Stomach (tissue), 9 donors: ENCODE results near the gene SIPA1. TPM values are rescaled to one million over a fixed set of nuclear protein-coding genes. Genes with fewer than 3 reads are reported as not detected.

Source experiments
- DNase-seq, 2 donors: peaks; one replicate each; pipeline versions ENCODE4 v3.0.0 to v3.0.0-alpha.2; 2013 to 2019
- H3K27ac ChIP-seq, 5 donors: fragments of 200-600 bp in 4 of 5; sonication (generic) in 4 of 5; one replicate each; pipeline ENCODE4 v1.5.1; 2013 to 2019; ENCODE audit warnings: mild to moderate bottlenecking in 1 of 5, moderate library complexity in 1 of 5
- H3K27me3 ChIP-seq, 3 donors: fragments of 200-600 bp; sonication (generic); one replicate each; pipeline ENCODE4 v1.5.1; 2017 to 2019; ENCODE audit warnings: mixed run types in 1 of 3
- H3K36me3 ChIP-seq, 4 donors: fragments of 200-600 bp; sonication (generic); 1 replicate in 3 of 4; 2 replicates in 1 of 4; pipeline ENCODE4 v1.5.1; 2016 to 2019
- H3K4me1 ChIP-seq, 4 donors: fragments of 200-600 bp; sonication (generic); one replicate each; pipeline ENCODE4 v1.5.1; 2016 to 2019
- H3K4me3 ChIP-seq, 4 donors: fragments of 200-600 bp; sonication (generic) in 3 of 4; one replicate each; pipeline ENCODE4 v1.5.1; 2016 to 2019; ENCODE audit warnings: mild to moderate bottlenecking in 1 of 4
- H3K9me3 ChIP-seq, 4 donors: fragments of 200-600 bp; sonication (generic); one replicate each; pipeline ENCODE4 v1.5.1; 2016 to 2019
- CTCF ChIP-seq, 7 experiments: fragments of 450-650 bp in 4 of 7; fragments of 200-600 bp in 3 of 7; sonication (generic) in 3 of 7; IDR thresholded peaks; one replicate each; pipeline ENCODE4 v1.5.1; 2016 to 2019; ENCODE audit warnings: antibody characterized with exemption in 7 of 7, control low read depth in 2 of 7, mild to moderate bottlenecking in 1 of 7
- EP300 ChIP-seq: sonication (generic); formaldehyde crosslinking; IDR thresholded peaks from one replicate; pipeline ENCODE4 v1.6.1; 2017; ENCODE audit warnings: antibody characterized with exemption
- POLR2A ChIP-seq, 4 donors: fragments of 450-650 bp; IDR thresholded peaks; one replicate each; pipeline ENCODE4 v1.6.1; 2016; ENCODE audit warnings: antibody characterized with exemption in 4 of 4, control low read depth in 2 of 4, mild to moderate bottlenecking in 1 of 4, moderate library complexity in 1 of 4
- POLR2AphosphoS5 ChIP-seq, 3 donors: sonication (generic); formaldehyde crosslinking; IDR thresholded peaks; one replicate each; pipeline ENCODE4 v1.6.1; 2016; ENCODE audit warnings: antibody characterized with exemption in 3 of 3
- WGBS, 5 donors: extraction: QIAGEN DNeasy Blood & Tissue Kit in 3 of 5; methylation state at CpG; one replicate each; pipeline versions ENCODE4 v1.1.5 to v1.1.7; 2013 to 2018; 5-methylcytosine and 5-hydroxymethylcytosine counted together
- intact Hi-C: fragments of 100-400 bp; cut with DNase I; formaldehyde crosslinking; loops from one replicate; pipeline ENCODE4 v1.15.1; 2023; ENCODE audit warnings: low total_unique reads
- polyA plus RNA-seq, 3 donors: library from polyadenylated mRNA; stranded (reverse); fragments of 200-250 nt; gene quantifications; one replicate each; pipeline ENCODE4 v1.2.3, GENCODE V29; 2013
- total RNA-seq, 5 donors: library from RNA; depleted of rRNA; stranded (reverse); fragments of >200 nt; gene quantifications; one replicate each; pipeline versions ENCODE4 v1.1.0 to v1.2.3, GENCODE V29; 2014 to 2016
- donor health status: healthy with polysubstance abuse.
- donor health status: Bipolar disorder and iron deficiency.
- donor health status: healthy.

SIPA1 gene
- total and polyA plus RNA-seq, 8 donors: 13.2 to 80.4 (median 42.4) TPM

GRCh38 chr11:65621460-65621859 lies 16.4 kb upstream of the SIPA1 start:
- Histone ChIP-seq H3K4me1 (peaks cover 11 to 37% (median 20%) of the 10 kb centered on the region in 4 donors), H3K27me3 (no peaks in the 10 kb centered on the region), H3K4me3 (no peak overlapping the region), H3K36me3 (peaks cover 61 to 97% (median 94%) of the 10 kb centered on the region in 4 donors), H3K9me3 (no peaks in the 10 kb centered on the region), H3K27ac (no peak overlapping the region)
- no peak for DNase-seq
- WGBS, 5 donors: 93 to 96% (median 93%) methylated on average over 14 of the region's 14 CpGs
- TF ChIP-seq POLR2AphosphoS5 (IDR thresholded peaks at IDR 0.05) (no peak), CTCF (IDR thresholded peaks at IDR 0.05) (no peak)
- intact Hi-C loops: loop anchor here (10.0 kb wide), 1 partner anchor 83 kb away; no protein-coding TSS in a partner anchor

GRCh38 chr11:65622011-65622410 lies 15.9 kb upstream of the SIPA1 start:
- H3K9me3 ChIP-seq: no peaks in the 10 kb centered on the region
- H3K4me1 ChIP-seq: peaks cover 5 to 31% (median 16%) of the 10 kb centered on the region in 4 donors
- H3K36me3 ChIP-seq: peaks cover 66 to 100% (median 99%) of the 10 kb centered on the region in 4 donors
- 89 to 96% (median 95%) methylated on average over 13 to 16 of the region's 16 CpGs for WGBS, 5 donors
- no peak for TF ChIP-seq POLR2AphosphoS5 (IDR thresholded peaks at IDR 0.05)
- TF ChIP-seq POLR2A (IDR thresholded peaks at IDR 0.05): no peak
- TF ChIP-seq EP300: no peak
- no peak for TF ChIP-seq CTCF (IDR thresholded peaks at IDR 0.05)
- intact Hi-C loops: loop anchor here (10.0 kb wide), 1 partner anchor 83 kb away; no protein-coding TSS in a partner anchor
- no peak for DNase-seq
- no peaks in the 10 kb centered on the region for H3K27me3 ChIP-seq
- no peak overlapping the region for H3K4me3 ChIP-seq
- no peak overlapping the region for H3K27ac ChIP-seq

- no peak for DNase-seq
- Histone ChIP-seq H3K4me1 (peaks cover 0 to 22% (median 6%) of the 10 kb centered on the region in 4 donors), H3K9me3 (no peaks in the 10 kb centered on the region), H3K4me3 (no peak overlapping the region), H3K27ac (no peak overlapping the region), H3K36me3 (peaks cover 70 to 100% (median 99%) of the 10 kb centered on the region in 4 donors), H3K27me3 (no peaks in the 10 kb centered on the region)
- intact Hi-C loops: loop anchor here (10.0 kb wide), 1 partner anchor 82 kb away; no protein-coding TSS in a partner anchor
- TF ChIP-seq POLR2AphosphoS5 (IDR thresholded peaks at IDR 0.05) (no peak), POLR2A (IDR thresholded peaks at IDR 0.05) (no peak), EP300 (no peak), CTCF (IDR thresholded peaks at IDR 0.05) (no peak)
- 88 to 94% (median 92%) methylated on average over 8 to 14 of the region's 14 CpGs for WGBS, 5 donors
These were observed 14.7 kb upstream of the SIPA1 start for GRCh38 chr11:65623177-65623576.

- H3K9me3 ChIP-seq: no peaks in the 10 kb centered on the region
- peaks cover 72 to 100% (median 99%) of the 10 kb centered on the region in 4 donors for H3K36me3 ChIP-seq
- H3K4me3 ChIP-seq: no peak overlapping the region
- DNase-seq: no peak
- 91 to 95% (median 93%) methylated on average over 21 to 25 of the region's 25 CpGs for WGBS, 5 donors
- intact Hi-C loops: loop anchor here (10.0 kb wide), 1 partner anchor 81 kb away; no protein-coding TSS in a partner anchor
- H3K27me3 ChIP-seq: no peaks in the 10 kb centered on the region
- TF ChIP-seq EP300: no peak
- TF ChIP-seq POLR2AphosphoS5 (IDR thresholded peaks at IDR 0.05): no peak
- no peak for TF ChIP-seq POLR2A (IDR thresholded peaks at IDR 0.05)
- TF ChIP-seq CTCF (IDR thresholded peaks at IDR 0.05): no peak
- H3K27ac ChIP-seq: no peak overlapping the region
- H3K4me1 ChIP-seq: peaks cover 0 to 14% (median 6%) of the 10 kb centered on the region in 4 donors
These were observed 13.9 kb upstream of the SIPA1 start for GRCh38 chr11:65623852-65624616.
